ENCODE results near the gene GOLGA6A. TPM values are rescaled to one million over a fixed set of nuclear protein-coding genes. Genes with fewer than 3 reads are reported as not detected.

The GOLGA6A gene
- total and polyA plus RNA-seq, 9 of the 15 experiments (the other 6 are each of a cell fraction or from before 2014, with no cell fraction given), result not detected

DNA sequence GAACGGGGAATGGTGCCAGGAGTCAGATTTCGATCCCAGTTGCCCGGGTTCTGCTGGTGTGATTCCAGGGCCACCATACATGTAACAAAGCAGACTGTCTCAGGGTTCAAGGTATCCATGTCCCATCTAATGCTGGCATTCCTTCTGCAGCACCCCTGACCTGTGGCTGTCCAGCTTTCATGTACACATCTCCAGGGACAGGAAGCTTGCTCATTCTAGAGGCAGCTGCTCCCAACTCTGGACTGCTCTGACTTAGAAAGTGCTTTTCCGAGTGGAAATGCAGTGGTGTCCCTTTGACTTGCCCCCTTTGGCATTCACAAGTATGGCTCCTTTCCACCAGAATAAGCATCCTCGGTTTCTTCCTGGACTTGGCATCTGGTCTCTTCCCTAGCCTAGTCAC, 56.9 kb downstream of the GOLGA6A start:
- POLR2A ChIA-PET, result no interaction called here
- FAIRE-seq, result no peak
- TF ChIP-seq, protein P1, sequence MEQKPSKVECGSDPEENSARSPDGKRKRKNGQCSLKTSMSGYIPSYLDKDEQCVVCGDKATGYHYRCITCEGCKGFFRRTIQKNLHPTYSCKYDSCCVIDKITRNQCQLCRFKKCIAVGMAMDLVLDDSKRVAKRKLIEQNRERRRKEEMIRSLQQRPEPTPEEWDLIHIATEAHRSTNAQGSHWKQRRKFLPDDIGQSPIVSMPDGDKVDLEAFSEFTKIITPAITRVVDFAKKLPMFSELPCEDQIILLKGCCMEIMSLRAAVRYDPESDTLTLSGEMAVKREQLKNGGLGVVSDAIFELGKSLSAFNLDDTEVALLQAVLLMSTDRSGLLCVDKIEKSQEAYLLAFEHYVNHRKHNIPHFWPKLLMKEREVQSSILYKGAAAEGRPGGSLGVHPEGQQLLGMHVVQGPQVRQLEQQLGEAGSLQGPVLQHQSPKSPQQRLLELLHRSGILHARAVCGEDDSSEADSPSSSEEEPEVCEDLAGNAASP (IDR thresholded peaks at IDR 0.05), result no peak
- TF ChIP-seq THRAP3 (IDR thresholded peaks at IDR 0.05; ENCODE audit: borderline replicate concordance) (no peak), NBN (IDR thresholded peaks at IDR 0.05; ENCODE audit: low read depth) (no peak), ZNF274 (IDR thresholded peaks at IDR 0.05; ENCODE audit: borderline replicate concordance, low read depth, low read length) (no peak), HNRNPK (IDR thresholded peaks at IDR 0.05; ENCODE audit: low read depth, low read length, poor library complexity, severe bottlenecking) (no peak), HNRNPH1 (optimal IDR thresholded peaks at IDR 0.05; ENCODE audit: low read depth, low read length) (no peak), ZNF23 (CRISPR knock-in tag; IDR thresholded peaks at IDR 0.05) (no peak), ZNF76 (CRISPR knock-in tag; IDR thresholded peaks at IDR 0.05; ENCODE audit: borderline replicate concordance) (no peak), PYGO2 (tag; IDR thresholded peaks at IDR 0.05) (no peak), ZNF830 (CRISPR knock-in tag; IDR thresholded peaks at IDR 0.05) (no peak), NCOA6 (IDR thresholded peaks at IDR 0.05) (no peak), MXI1 (IDR thresholded peaks at IDR 0.05; ENCODE audit: low read depth, low read length) (no peak), ASH1L (IDR thresholded peaks at IDR 0.05; ENCODE audit: borderline replicate concordance, low read depth, partially characterized antibody) (no peak), ATF1 (CRISPR knock-in tag; IDR thresholded peaks at IDR 0.05) (no peak), ATF1 (tag; IDR thresholded peaks at IDR 0.05) (no peak), NCOA1 (IDR thresholded peaks at IDR 0.05; ENCODE audit: low read depth) (no peak)
- TF ChIP-seq, protein P2, sequence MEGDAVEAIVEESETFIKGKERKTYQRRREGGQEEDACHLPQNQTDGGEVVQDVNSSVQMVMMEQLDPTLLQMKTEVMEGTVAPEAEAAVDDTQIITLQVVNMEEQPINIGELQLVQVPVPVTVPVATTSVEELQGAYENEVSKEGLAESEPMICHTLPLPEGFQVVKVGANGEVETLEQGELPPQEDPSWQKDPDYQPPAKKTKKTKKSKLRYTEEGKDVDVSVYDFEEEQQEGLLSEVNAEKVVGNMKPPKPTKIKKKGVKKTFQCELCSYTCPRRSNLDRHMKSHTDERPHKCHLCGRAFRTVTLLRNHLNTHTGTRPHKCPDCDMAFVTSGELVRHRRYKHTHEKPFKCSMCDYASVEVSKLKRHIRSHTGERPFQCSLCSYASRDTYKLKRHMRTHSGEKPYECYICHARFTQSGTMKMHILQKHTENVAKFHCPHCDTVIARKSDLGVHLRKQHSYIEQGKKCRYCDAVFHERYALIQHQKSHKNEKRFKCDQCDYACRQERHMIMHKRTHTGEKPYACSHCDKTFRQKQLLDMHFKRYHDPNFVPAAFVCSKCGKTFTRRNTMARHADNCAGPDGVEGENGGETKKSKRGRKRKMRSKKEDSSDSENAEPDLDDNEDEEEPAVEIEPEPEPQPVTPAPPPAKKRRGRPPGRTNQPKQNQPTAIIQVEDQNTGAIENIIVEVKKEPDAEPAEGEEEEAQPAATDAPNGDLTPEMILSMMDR (IDR thresholded peaks at IDR 0.05 in 2 of 3, conservative IDR thresholded peaks at IDR 0.05 in 1 of 3; ENCODE audit: insufficient read depth in 2 of 3, low read depth in 1 of 3, low read length in 3 of 3), result no peak
- TF ChIP-seq, protein P3, sequence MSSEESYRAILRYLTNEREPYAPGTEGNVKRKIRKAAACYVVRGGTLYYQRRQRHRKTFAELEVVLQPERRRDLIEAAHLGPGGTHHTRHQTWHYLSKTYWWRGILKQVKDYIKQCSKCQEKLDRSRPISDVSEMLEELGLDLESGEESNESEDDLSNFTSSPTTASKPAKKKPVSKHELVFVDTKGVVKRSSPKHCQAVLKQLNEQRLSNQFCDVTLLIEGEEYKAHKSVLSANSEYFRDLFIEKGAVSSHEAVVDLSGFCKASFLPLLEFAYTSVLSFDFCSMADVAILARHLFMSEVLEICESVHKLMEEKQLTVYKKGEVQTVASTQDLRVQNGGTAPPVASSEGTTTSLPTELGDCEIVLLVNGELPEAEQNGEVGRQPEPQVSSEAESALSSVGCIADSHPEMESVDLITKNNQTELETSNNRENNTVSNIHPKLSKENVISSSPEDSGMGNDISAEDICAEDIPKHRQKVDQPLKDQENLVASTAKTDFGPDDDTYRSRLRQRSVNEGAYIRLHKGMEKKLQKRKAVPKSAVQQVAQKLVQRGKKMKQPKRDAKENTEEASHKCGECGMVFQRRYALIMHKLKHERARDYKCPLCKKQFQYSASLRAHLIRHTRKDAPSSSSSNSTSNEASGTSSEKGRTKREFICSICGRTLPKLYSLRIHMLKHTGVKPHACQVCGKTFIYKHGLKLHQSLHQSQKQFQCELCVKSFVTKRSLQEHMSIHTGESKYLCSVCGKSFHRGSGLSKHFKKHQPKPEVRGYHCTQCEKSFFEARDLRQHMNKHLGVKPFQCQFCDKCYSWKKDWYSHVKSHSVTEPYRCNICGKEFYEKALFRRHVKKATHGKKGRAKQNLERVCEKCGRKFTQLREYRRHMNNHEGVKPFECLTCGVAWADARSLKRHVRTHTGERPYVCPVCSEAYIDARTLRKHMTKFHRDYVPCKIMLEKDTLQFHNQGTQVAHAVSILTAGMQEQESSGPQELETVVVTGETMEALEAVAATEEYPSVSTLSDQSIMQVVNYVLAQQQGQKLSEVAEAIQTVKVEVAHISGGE (CRISPR knock-in tag; IDR thresholded peaks at IDR 0.05), result no peak

More for the DNA sequence above, 56.9 kb downstream of the GOLGA6A start:
- CTCF ChIA-PET (ENCODE audit: low intra/inter-chr PET ratio), result no interaction called here
- DNase-seq (ENCODE audit: extremely low read depth in 1 of 4, low spot score in 3 of 4) (no peak), ATAC-seq (no peak)
- Histone ChIP-seq H3K79me2 (ENCODE audit: control insufficient read depth, insufficient read depth, low read length) (no peaks in the 10 kb centered on the region; the same call in 2 of the 3 replicates), H3K27ac (ENCODE audit: extremely low read depth, low read depth, low read length) (no peak overlapping the region), H3K4me1 (replicated peaks in 1 of 2; ENCODE audit: control insufficient read depth in 2 of 2, insufficient read depth in 2 of 2, low read length in 2 of 2) (no peaks in the 10 kb centered on the region), H3K9me1 (ENCODE audit: control insufficient read depth, insufficient read depth, low read length) (no peaks in the 10 kb centered on the region), H3K27me3 (ENCODE audit: control insufficient read depth in 2 of 2, insufficient read depth in 2 of 2, low read length in 2 of 2) (no peaks in the 10 kb centered on the region), H4K20me1 (replicated peaks; ENCODE audit: control insufficient read depth, insufficient read depth, low read length) (no peaks in the 10 kb centered on the region; the same call in 1 of the 2 replicates), H3K4me2 (ENCODE audit: insufficient read depth, low read length) (no peak overlapping the region), H3K4me3 (no peak overlapping the region), H3K9ac (ENCODE audit: insufficient read depth in 1 of 2, low read depth in 2 of 2, low read length in 2 of 2) (no peak overlapping the region; a peak in 1 of 4 replicates), H2AFZ (ENCODE audit: low read depth, low read length) (no peak overlapping the region), H3K36me3 (ENCODE audit: control insufficient read depth, insufficient read depth, low read length) (peaks cover 65% of the 10 kb centered on the region), H3K9me3 (replicated peaks; ENCODE audit: control insufficient read depth, insufficient read depth, low read depth, low read length) (no peaks in the 10 kb centered on the region)
- WGBS (ENCODE audit: insufficient coverage, low coverage, missing lambda C conversion rate), result 78% methylated on average over 5 of the region's 5 CpGs
- intact Hi-C loops (cut with micrococcal nuclease) (no loop called here), in situ Hi-C loops (cut with MboI) (no loop called here)
- BruUV-seq (replicated peaks), result TSS peak; percentile 16

Data from K562 (cell line).